Measurements from ENCODE around the gene ANKS6.

ANKS6 gene

GRCh38 chr9:98809311-98810101 lies 13.2 kb upstream of the ANKS6 start:
- in situ Hi-C loops (cut with MboI; ENCODE audit: low pct_unique_long_range_greater_than_20kb, low sequenced_read_pairs, unreplicated experiment), result no loop called here
- TF ChIP-seq CTCF (IDR thresholded peaks at IDR 0.05; ENCODE audit: extremely low read depth, insufficient read depth, missing control alignments), result no peak
- no peak for DNase-seq (ENCODE audit: low spot score)

GRCh38 chr9:98808875-98809274 lies 12.5 kb upstream of the ANKS6 start:
- in situ Hi-C loops (cut with MboI; ENCODE audit: low pct_unique_long_range_greater_than_20kb, low sequenced_read_pairs, unreplicated experiment), result no loop called here
- TF ChIP-seq CTCF (IDR thresholded peaks at IDR 0.05; ENCODE audit: extremely low read depth, insufficient read depth, missing control alignments), result no peak
- no peak for DNase-seq (ENCODE audit: low spot score)

GRCh38 chr9:98808411-98808815 lies 12.1 kb upstream of the ANKS6 start:
- TF ChIP-seq CTCF (IDR thresholded peaks at IDR 0.05; ENCODE audit: extremely low read depth, insufficient read depth, missing control alignments), result no peak
- in situ Hi-C loops (cut with MboI; ENCODE audit: low pct_unique_long_range_greater_than_20kb, low sequenced_read_pairs, unreplicated experiment), result no loop called here
- DNase-seq (ENCODE audit: low spot score), result no peak

GRCh38 chr9:98807814-98808195 lies 11.4 kb upstream of the ANKS6 start:
- in situ Hi-C loops (cut with MboI; ENCODE audit: low pct_unique_long_range_greater_than_20kb, low sequenced_read_pairs, unreplicated experiment), result no loop called here
- no peak for DNase-seq (ENCODE audit: low spot score)
- TF ChIP-seq CTCF (IDR thresholded peaks at IDR 0.05; ENCODE audit: extremely low read depth, insufficient read depth, missing control alignments), result no peak

- no peak for TF ChIP-seq CTCF (IDR thresholded peaks at IDR 0.05; ENCODE audit: extremely low read depth, insufficient read depth, missing control alignments)
- DNase-seq (ENCODE audit: low spot score), result peak; percentile 79
- in situ Hi-C loops (cut with MboI; ENCODE audit: low pct_unique_long_range_greater_than_20kb, low sequenced_read_pairs, unreplicated experiment), result no loop called here
Measured at GRCh38 chr9:98807070-98807813, 10.9 kb upstream of the ANKS6 start, which contains the start of gene GALNT12. GALNT12 (plus strand) TSS chr9:98807670; CDS start chr9:98807699, 29 bp downstream.

- in situ Hi-C loops (cut with MboI; ENCODE audit: low pct_unique_long_range_greater_than_20kb, low sequenced_read_pairs, unreplicated experiment), result no loop called here
- no peak for TF ChIP-seq CTCF (IDR thresholded peaks at IDR 0.05; ENCODE audit: extremely low read depth, insufficient read depth, missing control alignments)
- DNase-seq (ENCODE audit: low spot score), result no peak
Measured at GRCh38 chr9:98806394-98807035, 10.2 kb upstream of the ANKS6 start.

Measured in GM13977 (cell line).